T-helper 1 cell treated with Interleukin-12 subunit alpha and Interleukin-12 subunit beta and Interleukin-4 antibody, amounts not matched to agents 30 ng/mL and 1 ng/mL, for 36 hours (primary cell): ENCODE measurements around the gene EIF2B5. TPM values are rescaled to one million over a fixed set of nuclear protein-coding genes. Genes with fewer than 3 reads are reported as not detected.

Source experiments
- intact Hi-C: fragments of 100-400 bp; cut with micrococcal nuclease; formaldehyde crosslinking; loops from one replicate; pipeline ENCODE4 v1.15.1; 2024
- total RNA-seq: library from RNA; stranded (reverse); gene quantifications from 2 replicates; pipeline ENCODE4 v1.2.3, GENCODE V29; 2022

The EIF2B5 gene
- total RNA-seq, 1 donor from 2014 or later = 57.4 TPM

DNA sequence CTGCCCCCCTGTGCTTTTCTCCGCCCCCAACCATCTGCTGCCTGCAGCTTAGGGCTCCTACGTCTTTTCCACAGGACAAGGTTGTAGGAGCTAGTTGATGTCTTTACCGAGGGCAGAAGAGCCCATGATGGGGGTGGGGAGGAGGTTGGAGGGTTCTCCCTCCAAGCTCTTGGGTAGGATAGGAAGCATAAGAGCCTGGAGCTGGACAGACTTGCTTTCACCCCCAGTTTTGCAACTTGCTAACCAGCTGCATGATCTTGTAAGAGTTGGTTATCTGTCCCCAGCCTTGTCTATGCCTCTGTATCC, 51.7 kb downstream of the EIF2B5 start:
- intact Hi-C loops = loop anchor here (1.0 to 5.0 kb wide), 8 partner anchors 32 to 490 kb away; partner anchors contain the start of genes ABCC5, DVL3, EEF1AKMT4 and EIF2B5

DNA sequence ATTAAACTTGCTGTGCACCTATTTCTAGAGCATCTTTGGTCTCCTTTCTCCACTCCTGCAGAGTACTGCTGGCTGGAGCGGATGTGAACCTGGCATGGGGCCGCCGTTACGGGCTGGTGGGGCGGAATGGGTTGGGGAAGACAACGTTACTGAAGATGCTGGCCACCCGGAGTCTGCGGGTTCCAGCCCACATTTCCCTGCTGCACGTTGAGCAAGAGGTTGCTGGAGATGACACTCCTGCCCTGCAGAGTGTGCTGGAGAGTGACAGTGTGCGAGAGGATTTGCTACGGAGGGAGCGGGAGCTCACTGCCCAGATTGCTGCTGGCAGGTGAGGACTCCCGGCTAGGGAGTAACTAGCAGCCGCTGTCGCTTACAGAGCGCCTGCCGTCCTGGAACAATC, 52.9 kb downstream of the EIF2B5 start:
- intact Hi-C loops = loop anchor here (5.0 kb wide), 1 partner anchor 491 kb away; the partner anchor contains the start of gene YEATS2

DNA sequence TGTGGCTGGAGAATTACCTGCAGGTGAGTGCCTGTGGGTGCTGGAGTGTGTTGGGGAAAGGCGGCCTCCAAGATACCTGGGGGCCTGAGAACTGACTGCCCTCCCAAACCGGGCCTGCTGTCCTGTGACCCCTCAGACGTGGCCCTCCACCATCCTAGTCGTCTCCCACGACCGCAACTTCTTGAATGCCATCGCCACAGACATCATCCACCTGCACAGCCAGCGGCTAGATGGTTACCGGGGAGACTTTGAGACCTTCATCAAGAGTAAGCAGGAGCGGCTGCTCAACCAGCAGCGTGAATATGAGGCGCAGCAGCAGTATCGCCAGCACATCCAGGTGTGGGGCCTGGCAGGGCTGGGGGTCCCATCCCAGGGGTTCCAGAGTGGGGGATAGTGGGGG, 54.3 kb downstream of the EIF2B5 start:
- intact Hi-C loops = loop anchor here (5.0 kb wide), 1 partner anchor 492 kb away; the partner anchor contains the start of gene YEATS2

DNA sequence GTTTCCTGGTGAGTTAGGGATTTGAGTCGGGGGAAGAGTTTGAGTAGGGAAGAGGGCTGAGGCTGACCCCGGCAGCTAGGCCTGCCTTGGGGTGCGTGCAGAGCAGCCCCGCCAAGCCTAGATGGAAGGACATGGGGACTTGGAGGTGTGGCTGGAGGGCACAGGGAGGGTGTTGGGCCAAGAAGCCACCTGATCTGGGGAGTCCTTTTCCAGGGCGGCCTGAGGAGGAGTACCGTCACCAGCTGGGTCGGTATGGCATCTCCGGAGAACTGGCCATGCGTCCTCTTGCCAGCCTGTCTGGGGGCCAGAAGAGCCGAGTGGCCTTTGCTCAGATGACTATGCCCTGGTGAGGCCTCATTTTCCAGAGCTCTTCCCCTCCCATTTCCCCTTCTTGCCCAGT, 57.7 kb downstream of the EIF2B5 start:
- intact Hi-C loops = no loop called here

DNA sequence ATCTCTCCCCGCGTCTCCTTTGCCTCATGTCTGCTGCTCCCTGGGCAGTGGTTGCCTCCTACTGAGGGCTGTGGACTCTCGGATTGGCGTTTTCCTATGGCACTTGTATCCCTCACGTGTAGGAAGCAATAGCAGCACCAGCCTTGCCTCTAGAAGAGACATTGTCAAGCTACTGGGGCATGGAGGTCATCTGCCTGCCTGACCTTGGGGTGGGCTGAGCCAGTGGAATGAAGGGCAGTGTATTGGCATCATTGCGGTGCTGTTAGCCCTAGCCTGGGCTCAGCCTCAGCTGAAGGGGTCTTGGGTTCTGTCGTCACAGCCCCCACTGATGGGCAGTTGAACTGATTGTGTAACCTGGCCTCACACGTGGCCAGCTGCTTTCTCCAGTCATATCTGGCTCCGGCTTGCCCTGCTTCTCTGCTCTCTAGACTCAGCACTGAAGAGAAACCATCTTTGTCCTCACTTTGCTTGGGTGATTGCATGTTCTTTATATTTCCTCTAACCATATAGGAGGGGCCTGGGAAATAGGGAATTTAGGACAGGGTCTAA, 58.9 kb downstream of the EIF2B5 start:
- intact Hi-C loops = no loop called here

Other genes with a start within 250 kb of the EIF2B5 start
- 20.9 and 22.4 TPM in 2 replicates for gene ABCC5, start 117.5 kb upstream of the EIF2B5 start, total RNA-seq
- gene HTR3D, start 103.6 kb upstream of the EIF2B5 start, total RNA-seq = not detected in 2 replicates
- gene HTR3C, start 82.3 kb upstream of the EIF2B5 start, total RNA-seq = not detected in 2 replicates
- gene HTR3E, start 38.3 kb upstream of the EIF2B5 start, total RNA-seq = not detected in 2 replicates
- 41.8 and 47.1 TPM in 2 replicates for gene DVL3, start 20.0 kb downstream of the EIF2B5 start, total RNA-seq
- 210 and 221 TPM in 2 replicates for gene AP2M1, start 39.5 kb downstream of the EIF2B5 start, total RNA-seq
- 70.7 and 73.4 TPM in 2 replicates for gene ABCF3, start 50.8 kb downstream of the EIF2B5 start, total RNA-seq
- gene VWA5B2, start 94.2 kb downstream of the EIF2B5 start, total RNA-seq = not detected in 2 replicates
- gene ALG3, start 113.6 kb downstream of the EIF2B5 start, total RNA-seq = 51.5 and 57.4 TPM in 2 replicates
- gene EEF1AKMT4, start 114.3 kb downstream of the EIF2B5 start, total RNA-seq = 6.2 and 6.5 TPM in 2 replicates
- 0.15 and 0.20 TPM in 2 replicates for gene CAMK2N2, start 126.2 kb downstream of the EIF2B5 start, total RNA-seq
- gene ECE2, start 140.7 kb downstream of the EIF2B5 start, total RNA-seq = not detected in 2 replicates
- 223 and 235 TPM in 2 replicates for gene PSMD2, start 163.9 kb downstream of the EIF2B5 start, total RNA-seq
- 387 and 410 TPM in 2 replicates for gene EIF4G1, start 179.2 kb downstream of the EIF2B5 start, total RNA-seq
- gene FAM131A, start 202.2 kb downstream of the EIF2B5 start, total RNA-seq = 6.6 and 6.7 TPM in 2 replicates
- 3.7 and 4.9 TPM in 2 replicates for gene CLCN2, start 226.2 kb downstream of the EIF2B5 start, total RNA-seq
- 89.9 and 91.2 TPM in 2 replicates for gene POLR2H, start 226.4 kb downstream of the EIF2B5 start, total RNA-seq
- not detected in 2 replicates for gene THPO, start 242.8 kb downstream of the EIF2B5 start, total RNA-seq
- gene CHRD, start 244.7 kb downstream of the EIF2B5 start, total RNA-seq = not detected in 2 replicates